Ureter (tissue), 1 donor: ENCODE measurements around the gene CHRM5. TPM values are rescaled to one million over a fixed set of nuclear protein-coding genes. Genes with fewer than 3 reads are reported as not detected.
"Not testable (repeated sequence)": the region's sequence is repeated elsewhere in the genome, so short reads cannot be mapped to it uniquely, and the experiment has no call there.

Source experiments
- DNase-seq: peaks from one replicate; pipeline ENCODE4 v3.0.0-alpha.2; 2020; ENCODE audit warnings: low spot score
- total RNA-seq: library from RNA; stranded (reverse); gene quantifications from one replicate; pipeline ENCODE4 v1.2.4, GENCODE V29; 2023
- donor health status: DM: yes; HTN: yes; CAD: no.

Gene CHRM5
- total RNA-seq, 1 donor from 2014 or later, result not detected

DNA sequence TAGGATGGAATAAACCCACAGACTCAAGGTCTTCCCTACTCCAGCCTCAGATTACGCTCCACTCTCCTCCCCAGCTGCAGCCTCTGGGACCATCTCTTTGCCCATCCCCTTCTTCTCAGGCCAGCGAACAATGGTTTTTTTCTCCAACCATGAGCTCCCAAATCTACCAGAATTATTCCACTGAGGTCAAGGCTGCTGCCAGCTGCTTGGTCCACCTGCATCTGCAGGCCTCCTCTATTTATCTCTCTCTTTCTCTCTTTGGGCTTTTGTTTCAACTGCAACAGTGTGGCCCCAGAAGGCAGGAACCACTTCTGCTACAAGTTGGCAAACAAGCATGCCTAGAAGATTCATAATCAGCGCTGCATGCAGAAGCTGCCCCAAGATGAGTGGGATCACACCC is 19.1 kb downstream of the CHRM5 start:
- DNase-seq, result no peak

DNA sequence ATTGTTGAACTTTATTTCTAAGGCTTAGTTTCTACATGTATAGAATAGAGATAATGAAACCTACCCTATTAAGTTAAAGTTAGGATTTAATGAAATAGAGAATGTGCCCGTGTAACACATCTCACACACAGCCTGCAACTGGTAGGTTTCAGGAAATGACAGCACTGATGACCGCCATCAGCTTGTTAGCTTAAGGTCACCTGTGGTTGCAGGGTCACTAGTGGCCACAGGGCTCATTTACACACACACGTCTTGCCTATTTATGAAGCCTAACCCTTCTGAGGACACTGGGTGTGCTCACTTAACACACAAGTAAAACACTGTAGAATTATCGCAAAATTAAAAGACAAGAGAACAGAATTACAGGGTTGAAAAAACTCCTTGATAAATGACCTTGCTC is 20.1 kb downstream of the CHRM5 start:
- DNase-seq, result no peak

DNA sequence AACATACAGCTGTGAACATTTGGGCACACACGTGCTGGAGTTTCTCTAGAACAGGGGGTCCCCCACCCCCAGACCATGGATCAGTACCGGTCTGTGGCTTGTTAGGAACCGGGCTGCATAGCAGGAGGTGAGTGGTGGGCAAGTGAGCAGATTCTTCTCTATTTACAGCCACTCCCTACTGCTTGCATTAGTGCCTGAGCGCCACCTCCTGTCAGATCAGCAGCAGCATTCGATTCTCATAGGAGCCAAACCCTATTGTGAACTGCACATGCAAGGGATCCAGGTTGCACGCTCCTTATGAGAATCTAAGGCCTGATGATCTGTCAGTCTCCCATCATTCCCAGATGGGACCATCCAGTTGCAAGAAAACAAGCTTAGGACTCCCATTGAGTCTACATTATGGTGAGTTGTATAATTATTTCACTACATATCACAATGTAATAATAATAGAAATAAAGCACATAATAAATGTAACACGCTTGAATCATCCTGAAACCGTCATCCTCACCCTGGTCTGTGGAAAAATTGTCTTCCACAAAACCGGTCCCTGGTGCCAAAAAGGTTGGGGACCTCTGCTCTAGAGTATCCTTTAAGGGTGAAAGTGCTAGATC is 25.8 kb downstream of the CHRM5 start:
- DNase-seq, result no peak

DNA sequence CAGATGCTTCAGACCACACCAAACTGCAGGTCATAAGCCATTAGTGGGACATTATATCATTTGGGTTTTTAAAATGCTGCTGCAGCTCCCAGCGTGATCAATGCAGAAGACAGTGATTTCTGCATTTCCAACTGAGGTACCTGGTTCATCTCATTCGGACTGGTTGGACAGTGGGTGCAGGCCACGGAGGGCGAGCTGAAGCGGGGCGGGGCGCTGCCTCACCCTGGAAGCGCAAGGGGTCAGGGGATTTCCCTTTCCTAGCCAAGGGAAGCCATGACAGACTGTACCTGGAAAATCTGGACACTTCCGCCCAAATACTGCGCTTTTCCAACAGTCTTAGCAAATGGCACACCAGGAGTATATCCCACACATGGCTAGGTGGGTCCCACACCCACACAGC is 27.4 kb downstream of the CHRM5 start:
- DNase-seq, result not testable (repeated sequence)

DNA sequence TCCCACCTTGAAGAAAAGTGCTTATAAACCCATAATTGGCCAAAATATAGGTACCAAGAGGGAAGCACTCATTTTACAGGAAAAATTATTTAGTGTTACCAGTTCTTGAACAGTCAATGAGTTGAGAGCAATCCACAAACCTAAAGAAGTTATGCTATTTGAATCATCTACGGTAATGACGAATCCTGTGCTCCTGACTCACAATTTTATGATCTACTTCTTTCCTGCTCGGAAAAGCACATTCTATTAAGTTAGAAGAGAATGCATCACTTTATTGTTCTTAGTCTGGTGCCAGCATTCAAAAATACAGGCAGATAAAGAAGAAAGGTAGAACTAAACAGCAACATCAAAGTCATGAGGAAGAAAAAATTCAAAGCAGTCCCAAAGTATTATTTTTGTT is 33.2 kb downstream of the CHRM5 start:
- no peak for DNase-seq

DNA sequence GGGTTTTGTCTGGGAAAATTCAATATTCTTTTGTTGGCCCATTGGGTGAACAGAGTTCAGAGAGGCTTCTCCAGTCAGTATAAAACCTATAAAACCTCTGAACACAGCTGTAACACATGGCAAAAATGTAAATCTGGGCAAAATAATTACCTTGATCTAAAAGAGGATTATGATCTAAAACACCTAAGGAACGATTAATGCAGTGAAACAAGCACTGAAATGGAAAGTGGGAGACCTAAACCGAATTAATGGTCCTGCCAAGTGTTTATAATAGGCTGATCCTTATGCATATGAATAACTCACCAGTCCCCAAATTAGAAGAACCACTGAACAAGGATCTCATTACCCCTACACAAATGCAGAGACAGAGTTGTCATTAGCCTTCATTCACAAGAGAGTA is 38.1 kb downstream of the CHRM5 start:
- DNase-seq, result no peak

DNA sequence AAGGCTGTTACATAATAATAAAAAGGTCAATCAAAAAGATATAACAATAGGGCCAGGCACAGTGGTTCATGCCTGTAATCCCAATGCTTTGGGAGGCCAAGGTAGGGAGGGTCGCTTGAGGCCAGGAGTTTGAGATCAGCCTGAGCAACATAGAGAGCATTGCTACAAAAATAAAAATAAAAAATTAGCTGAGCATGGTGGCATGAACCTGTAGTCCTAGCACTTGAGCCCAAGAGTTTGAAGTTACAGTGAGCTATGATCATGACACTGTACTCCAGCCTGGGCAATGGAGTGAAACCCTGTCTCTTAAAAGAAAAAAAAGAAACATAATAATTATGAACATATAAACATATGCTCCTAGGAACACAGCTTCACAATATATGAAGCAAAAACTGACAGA is 41.4 kb downstream of the CHRM5 start:
- no peak for DNase-seq

DNA sequence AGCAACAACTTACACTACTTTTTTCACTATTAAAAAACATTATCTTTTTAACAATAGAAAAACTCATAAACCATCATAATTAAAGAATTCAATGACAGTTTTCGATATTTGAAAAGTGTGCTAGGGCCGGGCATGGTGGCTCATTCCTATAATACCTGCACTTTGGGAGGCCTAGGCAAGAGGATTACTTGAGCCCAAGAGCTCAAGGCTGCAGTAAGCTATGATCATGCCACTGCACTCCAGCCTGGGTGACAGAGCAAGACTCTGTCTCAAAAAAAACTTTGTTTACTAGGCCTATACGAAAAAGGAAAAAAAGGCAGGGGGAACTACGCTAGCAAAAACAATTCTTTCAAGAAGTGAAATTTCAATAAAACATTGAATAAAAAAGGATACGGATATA is 42.6 kb downstream of the CHRM5 start:
- no peak for DNase-seq

DNA sequence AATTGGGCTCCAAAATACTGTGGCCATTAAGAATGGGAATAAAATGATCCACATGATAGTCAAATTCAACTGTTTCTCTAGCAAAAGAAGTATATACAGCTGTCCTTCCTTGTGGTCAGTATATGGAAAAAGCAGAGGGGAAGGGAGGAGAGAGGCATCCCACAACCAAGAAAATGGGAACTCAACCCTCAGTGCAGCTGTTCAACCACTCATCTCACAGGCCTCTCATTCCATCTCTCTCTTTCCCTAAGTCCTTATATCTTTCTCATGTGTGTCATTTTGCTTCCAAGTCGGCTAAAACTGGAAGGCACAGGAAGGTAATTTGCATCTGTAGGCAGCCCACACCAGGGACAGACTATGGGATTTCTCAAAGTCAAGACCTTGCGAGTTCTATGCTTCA is 43.2 kb downstream of the CHRM5 start:
- no peak for DNase-seq

DNA sequence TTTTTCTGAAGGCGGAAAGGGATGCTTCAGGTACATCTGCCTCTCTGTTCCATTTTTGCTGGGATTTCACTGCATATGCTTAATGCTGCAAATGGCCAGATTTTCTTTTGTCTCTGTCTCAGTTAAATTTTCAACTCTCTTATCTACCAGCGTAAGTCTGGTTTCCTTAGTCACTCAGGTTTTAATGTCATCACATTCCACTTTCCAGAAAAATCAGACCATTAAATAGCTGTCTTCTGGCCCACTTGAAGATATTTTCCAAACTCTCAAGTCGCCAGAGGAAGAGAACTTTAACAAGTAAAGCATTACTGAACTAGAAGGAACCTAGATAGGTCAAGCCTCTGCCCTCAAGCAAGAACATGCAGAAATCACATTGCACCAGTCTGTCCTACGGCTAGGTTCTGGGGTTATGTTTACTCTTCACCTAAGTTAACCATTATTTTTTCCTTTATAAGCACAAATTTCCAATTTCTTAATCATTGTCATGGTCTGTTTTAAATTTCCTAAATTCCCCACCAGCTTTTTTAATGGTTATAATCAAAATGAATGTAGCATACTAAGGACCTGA is 44.2 kb downstream of the CHRM5 start:
- no peak for DNase-seq

DNA sequence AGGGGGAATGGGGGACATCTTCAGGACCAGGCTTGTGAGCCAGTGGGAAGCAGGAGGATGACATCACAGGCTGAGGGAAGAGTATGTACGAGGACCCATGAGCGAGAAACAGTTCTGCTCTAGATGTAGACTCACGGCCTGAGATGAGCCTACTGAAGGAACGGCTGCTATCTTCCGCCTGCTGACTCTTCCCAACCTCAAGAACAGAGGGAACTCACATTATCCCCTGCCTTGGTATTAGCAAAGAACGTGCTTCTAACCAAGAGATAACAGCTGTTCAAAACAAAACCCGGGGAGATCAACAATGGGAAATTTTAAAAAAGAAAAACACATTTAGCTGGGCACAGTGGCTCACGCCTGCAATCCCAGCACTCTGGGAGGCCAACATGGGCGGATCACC is 45.4 kb downstream of the CHRM5 start:
- DNase-seq, result no peak

DNA sequence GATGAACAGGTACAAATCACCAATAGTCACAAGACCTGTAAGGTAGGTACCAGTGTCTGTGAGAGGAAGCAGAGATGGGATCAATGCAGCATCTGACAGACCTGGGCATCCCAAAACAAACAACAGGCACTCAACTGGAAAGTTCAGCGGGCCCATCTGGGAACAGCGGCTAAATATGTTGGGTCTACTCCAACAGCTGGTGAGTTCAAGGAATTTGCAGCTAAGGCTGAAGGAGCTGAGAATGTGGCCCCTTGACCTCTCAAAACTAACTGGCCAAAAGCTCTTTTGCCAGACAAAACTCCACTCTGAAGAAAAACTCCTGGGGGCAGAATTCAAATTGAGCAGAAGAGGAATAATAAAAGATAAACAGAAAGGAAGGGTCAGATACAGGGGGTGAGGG is 46.3 kb downstream of the CHRM5 start:
- no peak for DNase-seq

DNA sequence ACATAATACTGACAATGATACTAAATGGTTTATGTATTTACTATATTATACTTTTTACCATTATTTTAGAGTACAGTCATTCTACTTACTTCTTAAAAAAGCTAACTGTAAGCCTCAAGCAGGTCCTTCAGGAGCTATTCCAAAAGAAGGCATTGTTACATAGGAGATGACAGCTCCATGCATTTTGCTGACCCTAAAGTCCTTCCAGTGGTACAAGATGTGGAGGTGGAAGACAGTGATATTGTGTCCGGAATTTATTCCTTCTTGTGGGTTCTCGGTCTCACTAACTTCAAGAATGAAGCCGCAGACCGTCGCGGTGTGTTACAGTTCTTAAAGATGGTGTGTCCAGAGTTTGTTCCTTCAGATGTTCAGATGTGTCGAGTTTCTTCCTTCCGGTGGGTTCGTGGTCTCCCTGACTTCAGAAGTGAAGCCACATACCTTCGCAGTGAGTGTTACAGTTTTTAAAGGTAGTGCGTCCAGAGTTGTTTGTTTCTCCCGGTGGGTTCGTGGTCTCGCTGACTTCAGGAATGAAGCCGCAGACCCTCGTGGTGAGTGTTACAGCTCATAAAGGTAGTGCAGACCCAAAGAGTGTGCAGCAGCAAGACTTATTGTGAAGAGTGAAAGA is 49.8 kb downstream of the CHRM5 start:
- DNase-seq, result no peak

DNA sequence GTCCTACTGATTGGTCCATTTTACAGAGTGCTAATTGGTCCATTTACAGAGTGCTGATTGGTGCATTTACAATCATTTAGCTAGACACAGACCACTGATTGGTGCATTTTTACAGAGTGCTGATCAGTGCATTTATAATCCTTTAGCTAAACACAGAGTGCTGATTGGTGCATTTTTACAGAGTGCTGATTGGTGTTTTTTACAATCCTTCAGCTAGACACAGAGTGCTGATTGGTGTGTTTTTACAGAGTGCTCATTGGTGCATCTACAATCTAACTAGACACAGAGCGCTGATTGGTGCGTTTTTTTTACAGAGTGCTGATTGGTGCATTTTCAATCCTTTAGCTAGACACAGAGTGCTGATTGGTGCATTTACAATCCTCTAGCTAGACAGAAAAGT is 50.4 kb downstream of the CHRM5 start:
- DNase-seq, result not testable (repeated sequence)

DNA sequence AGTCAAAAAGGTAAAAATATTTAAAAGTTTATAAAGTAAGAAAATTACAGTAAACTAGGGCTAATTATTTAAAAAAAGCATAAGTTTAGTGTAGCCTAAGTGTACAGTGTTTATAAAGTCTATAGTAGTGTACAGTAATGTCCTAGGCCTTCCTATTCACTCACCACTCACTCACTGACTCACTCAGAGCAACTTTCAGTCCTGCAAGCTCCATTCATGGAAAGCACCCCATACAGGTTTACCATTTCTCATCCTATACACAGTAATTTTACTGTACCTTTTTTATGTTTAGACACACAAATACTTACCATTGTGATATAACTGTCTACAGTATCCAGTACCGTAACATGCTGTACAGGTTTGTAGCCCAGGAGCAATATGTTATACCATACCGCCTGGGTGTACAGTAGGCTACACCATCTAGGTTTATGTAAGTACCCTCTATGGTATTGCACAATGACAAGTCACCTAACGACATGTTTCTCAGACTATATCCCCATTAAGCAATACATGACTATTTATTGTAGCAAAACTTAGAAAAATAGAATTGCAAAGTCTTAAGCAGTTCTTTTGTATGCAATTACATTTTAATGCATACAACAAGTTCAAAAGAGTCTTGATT is 51.2 kb downstream of the CHRM5 start:
- no peak for DNase-seq

DNA sequence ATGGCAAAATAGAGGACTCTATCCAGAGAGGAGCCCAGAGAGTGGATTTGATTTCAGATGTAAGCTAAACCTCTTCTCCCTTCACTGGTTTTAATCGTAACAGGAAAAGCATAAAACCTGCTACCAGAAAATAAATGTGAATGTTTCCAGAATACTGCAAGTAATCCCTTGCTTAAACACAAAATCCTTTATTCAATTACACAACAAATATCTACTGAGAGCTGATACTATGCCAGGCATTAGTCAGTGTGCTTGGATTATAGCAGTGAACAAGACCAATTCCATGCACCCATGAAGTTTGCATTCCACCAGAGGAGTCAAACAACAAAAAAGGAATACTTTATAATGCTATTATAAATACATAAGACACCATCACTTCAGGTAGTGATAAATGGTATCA is 55.6 kb downstream of the CHRM5 start:
- DNase-seq, result no peak

DNA sequence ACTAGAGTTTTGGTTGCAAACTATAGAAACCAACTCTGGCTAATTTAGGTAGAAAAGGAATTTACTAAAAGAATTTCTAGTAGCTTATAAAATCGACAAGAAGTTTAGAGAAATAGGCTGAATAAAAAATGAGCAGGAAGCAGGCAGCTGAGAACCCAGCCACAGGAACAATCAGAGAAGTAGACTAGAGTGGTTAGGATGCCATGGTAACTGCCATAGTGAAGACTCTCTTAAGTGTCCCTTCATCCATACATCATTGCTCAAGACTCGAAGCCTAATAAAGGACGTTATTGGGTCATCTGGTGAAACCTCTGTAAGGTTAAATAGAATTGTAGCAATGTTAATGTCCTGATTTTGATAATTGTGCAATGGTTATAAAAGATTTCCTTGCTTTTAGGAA is 57.0 kb downstream of the CHRM5 start:
- no peak for DNase-seq

DNA sequence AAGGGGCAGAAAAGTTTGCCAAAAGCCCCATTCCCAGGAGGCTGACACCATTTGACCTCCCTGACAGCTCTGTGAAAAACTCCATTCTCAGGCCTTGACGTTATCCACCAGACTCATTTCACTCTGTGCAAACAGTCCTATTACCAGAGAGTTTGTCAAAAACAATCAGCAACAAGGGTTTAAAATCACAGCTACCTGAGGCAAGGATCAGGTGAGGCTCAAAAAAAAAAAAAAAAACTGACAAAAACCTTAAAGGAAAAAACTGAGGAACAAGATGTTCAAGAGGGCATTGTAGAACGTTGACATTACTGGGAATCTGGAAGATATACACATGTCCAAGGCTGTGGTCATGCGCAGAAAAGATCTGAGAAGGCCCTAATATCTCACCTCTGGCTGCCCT is 59.3 kb downstream of the CHRM5 start:
- no peak for DNase-seq

DNA sequence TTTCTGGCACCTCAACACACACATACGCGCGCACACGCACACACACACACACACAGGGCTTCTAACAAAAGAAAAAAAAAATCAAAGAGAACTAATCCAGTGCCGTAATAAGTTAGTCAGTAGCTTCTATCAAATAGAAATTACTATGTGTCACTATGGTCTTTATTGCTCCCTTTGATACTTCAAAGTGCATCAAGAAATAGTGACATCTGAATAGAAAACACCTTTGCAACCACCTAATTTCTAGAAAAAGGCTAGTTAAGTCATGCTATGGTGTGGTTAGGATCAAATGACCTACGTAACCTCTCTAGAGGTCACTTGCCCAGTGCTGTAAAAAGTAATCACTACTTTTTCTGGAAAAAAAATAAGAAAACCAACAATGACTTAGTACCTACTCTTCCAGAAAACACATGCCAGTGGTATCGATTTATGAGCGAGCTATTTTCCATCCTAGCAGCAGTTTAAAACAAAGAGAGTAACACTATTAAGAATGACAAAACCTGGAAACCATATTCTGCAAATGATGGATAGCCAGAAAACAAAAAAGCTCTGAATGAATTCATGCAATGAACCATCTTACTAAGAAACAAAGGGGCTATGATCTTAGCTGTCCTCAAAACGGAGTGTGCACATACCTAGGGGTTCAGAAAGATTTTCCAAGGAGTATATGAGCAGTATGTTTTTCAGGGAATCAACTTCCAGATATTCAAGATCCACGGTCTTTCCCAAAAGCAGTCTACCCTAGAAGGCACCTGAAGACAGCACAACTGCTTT is 63.9 kb downstream of the CHRM5 start:
- DNase-seq, result no peak

DNA sequence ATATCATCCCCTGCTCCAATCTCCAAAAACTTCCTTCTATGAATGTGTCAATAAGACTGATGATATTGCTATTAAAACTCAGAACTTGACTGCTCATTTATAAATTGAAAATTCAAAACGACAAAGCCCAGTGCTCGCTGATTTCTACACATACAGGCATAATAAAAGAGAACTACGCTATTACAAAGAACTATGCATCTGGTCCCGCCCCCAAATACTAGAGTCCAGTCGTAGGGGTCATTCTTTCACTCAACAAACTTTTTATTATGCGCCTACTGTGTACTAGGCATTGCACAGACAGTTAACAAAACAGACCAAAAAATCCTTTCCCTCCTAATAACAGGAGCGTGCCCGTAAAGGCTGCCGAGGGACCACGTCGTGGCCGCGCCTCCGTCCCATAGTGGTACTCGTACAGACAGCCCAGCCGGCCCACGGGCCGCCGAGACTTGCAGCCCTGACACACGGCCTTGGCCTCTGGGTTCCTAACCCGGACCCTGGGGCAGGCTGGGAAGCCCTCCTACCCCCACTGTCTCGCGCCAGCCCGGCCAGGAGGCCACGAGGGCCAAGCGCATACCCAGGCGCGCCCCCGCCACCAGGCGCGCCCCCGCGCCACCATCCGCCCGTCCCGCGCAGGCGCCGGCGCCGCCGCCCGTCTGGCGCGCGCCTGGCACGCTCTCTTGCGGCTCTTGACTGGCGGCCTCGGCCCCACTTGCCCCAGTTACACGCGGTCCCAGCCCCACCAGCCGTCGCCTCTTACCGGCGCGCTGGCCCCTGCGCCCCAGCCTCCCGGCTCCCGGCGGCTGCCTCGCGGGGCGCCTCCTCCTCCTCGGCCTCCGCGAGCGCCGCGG is 70.0 kb downstream of the CHRM5 start:
- peak; percentile 73 for DNase-seq
